NCI-H526 (cell line): ENCODE data around the gene PTPRG.
A peak's percentile ranks its signal among the peaks of the same experiment; 100 is the strongest.

ENCODE experiments used
- DNase-seq, 2 experiments: peaks; one replicate each; lab custom pipeline; 2025; lab: John Stamatoyannopoulos, UW

Gene PTPRG

DNA sequence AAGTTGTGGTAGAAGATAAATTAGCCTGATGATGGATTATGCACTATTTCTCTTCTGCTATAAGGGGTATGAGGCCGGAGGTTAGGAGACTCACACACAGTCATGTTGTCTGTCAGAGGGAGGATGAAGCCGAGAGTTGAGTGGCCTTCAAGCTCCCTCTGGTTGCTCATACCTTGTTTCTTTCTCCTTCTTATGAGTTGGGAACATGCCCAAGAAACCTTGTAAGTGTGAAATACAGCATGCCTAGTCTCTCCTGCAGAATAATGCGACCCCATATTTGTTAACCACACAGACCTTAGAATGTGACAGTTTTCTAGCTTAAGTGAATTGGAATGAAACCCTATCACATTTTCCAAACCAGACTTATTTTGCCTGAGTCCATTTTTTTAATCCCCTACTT, 366.7 kb downstream of the PTPRG start:
- no peak for DNase-seq

DNA sequence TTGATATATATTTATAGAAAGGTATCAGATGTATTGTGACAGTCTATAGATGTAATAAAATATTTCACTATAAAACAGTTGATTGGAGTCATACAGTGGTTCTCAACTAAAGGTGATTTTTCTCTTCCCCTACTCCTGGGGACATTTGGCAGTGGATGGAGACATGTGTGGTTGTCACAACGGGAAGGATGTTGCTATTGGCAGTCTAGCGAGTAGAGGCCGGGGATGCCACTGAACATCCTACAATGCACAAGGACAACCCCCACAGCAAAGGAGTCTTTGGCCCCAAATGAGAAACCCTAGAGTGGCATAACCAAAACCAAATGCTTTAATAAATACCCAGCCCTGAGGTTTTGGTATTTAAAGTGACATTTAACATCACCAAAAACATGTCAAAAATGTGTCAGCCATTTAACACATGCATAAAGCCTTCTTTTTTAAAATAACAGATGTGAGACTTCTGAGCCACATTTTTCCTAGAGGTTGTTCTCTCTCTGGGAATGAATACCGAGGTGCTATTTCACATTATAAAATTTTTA, 367.5 kb downstream of the PTPRG start:
- DNase-seq = no peak

GRCh38 chr3:61929617-61930016, 368.2 kb downstream of the PTPRG start:
- no peak for DNase-seq

- DNase-seq = no peak
These were observed 371.1 kb downstream of the PTPRG start for GRCh38 chr3:61932499-61932898.

DNA sequence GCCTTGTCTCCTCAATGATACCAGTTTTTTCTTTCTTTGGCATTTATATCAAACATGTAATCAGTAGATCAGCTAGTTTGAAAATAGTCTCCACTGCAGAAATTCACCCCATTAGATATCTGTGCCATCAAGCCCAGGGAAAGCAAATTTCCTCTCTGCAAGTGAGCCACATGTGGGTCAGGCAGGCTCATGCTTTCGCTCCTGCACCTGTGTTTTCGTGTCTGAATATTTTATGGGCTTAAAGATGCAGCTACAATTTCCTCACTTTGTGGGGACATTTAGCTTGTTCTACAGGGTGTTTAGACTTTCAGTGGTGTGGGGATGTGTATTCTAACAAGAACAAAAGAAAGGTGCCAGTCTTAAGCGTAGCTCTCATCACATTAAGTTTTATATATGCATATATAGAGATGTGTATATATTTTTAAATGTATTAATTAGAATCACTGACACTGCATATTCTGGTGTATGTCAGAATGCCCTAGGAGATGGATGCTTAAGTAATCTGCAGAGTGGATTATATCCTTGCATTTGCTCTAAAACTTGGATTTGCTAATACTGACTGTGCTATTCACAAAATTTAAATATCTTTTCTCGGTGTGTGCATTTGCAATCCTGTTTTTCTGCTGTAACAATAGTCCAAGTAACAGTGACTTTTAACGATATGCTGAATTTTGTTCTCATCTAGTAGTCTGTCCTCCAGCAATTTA, 372.6 kb downstream of the PTPRG start:
- DNase-seq = no peak

DNA sequence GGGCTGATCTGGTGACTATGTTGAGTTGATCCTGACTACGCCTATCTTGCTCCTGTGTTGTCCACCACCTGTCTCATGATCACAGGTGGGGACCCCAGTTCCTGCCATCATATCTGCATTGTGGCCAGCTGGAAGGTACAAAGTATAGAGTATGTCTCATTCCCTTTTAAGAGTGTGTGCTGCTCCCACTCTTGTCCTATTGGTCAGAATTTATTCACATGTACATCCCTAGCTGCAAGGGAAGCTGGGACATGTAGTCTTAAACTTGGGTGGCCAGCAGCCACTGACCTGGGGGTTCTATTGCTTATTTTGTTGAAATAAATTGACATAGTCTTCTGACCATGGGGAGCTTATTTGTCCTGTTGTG, 373.1 kb downstream of the PTPRG start:
- no peak for DNase-seq

DNA sequence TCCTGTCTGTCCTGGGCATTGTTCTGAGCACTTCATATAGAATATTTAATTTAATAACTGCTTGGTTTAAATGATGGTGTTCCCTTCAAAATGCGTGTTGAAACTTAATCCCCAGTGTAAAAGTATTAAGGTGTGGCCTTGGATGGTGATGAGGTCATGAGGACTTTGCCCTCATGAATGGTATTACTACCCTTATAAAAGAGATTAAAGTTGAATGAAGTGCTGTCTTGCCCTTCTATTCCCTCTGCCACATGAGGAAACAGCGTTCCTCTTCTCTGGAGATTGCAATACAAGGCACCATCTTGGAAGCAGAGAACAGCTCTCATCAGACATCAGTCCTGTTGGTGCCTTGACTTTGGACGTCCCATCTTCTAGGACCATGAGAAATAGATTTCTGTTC, 374.4 kb downstream of the PTPRG start:
- no peak for DNase-seq

GRCh38 chr3:61936344-61936937, 375.1 kb downstream of the PTPRG start:
- DNase-seq = peak in 1 of 2 experiments; percentile 20

GRCh38 chr3:61937477-61937876, 376.1 kb downstream of the PTPRG start:
- DNase-seq = no peak

GRCh38 chr3:61938878-61939549, 377.6 kb downstream of the PTPRG start:
- DNase-seq = no peak

GRCh38 chr3:61940236-61940635, 378.9 kb downstream of the PTPRG start:
- DNase-seq = no peak

- no peak for DNase-seq
These were observed 382.6 kb downstream of the PTPRG start for GRCh38 chr3:61943975-61944374.

- no peak for DNase-seq
These were observed 383.4 kb downstream of the PTPRG start for GRCh38 chr3:61944726-61945125.

GRCh38 chr3:61945657-61946056, 384.3 kb downstream of the PTPRG start:
- DNase-seq = no peak

DNA sequence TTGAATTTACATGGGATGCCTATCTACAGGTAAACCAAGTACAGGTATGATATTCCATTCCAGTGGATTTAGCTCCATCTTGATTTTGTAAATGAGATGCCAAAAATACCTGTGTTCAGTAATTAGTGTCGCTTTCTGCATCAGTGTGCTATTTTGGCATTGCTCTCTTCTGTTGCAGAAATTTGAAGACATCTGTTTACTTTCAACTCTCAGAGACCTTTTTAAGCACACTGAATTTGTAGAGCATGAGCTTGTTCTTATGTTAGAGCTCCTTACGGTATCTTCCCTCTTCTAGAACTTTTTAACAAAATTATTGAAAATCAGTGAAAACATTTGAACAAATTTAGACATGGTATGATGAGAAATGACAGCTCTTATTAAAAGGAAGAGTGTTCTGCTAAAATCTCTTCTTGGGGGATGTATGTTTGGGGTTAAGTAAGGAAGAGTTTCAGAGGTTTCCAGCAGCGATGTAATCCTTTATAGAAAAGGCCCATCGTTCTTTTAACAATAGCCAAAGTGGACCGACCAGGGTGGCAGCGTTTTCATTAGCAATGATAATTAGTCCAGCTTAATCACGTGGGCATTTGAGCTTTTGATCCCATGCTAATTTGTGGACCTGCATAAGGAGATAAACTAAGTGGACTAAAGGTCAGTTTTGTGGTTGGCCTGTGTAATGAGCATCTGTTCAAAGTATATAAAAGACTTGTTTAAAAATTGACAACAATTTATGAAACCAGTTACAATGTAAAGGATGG, 385.4 kb downstream of the PTPRG start:
- no peak for DNase-seq

- no peak for DNase-seq
These were observed 386.1 kb downstream of the PTPRG start for GRCh38 chr3:61947456-61947855.

GRCh38 chr3:61948699-61949305, 387.4 kb downstream of the PTPRG start:
- DNase-seq = no peak

GRCh38 chr3:61954097-61954540, 392.7 kb downstream of the PTPRG start:
- DNase-seq = no peak

DNA sequence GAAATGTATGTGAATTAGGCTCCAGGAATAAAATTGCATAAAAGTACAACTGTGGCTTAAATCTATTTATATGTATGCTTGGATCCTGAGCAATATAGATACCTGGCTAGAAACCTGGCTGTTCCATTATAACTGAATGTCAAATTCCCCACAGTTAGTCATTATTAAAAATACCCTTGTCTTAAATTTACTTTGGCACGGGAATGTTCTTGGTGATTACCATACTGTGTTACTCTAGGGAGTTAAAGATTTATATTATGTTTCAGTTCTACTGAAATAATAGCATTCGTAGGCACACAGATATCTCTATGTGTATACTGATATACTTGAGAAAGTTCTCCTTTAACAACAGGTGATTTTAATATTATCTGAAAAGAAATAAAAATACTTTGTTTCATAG, 394.1 kb downstream of the PTPRG start:
- no peak for DNase-seq

GRCh38 chr3:61956236-61956635, 394.9 kb downstream of the PTPRG start:
- DNase-seq = no peak

DNA sequence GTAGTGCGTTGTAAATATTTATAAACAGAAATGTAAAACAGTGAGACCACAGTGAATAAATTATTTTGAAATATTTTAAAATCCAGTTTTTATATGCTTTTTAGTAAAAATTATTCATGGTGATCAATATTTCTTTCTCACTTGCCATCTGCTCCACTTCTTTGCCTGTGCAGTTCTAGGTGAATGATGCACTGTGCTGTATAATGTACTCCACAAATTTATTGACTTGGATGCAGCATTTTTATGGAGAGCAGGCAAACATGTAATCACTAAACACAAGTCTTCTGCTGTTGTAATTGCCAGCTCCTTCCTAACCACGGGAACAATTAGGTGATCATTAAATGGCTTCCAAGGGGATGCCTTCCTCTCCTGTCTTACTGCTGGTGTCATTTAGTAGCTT, 395.9 kb downstream of the PTPRG start:
- no peak for DNase-seq

DNA sequence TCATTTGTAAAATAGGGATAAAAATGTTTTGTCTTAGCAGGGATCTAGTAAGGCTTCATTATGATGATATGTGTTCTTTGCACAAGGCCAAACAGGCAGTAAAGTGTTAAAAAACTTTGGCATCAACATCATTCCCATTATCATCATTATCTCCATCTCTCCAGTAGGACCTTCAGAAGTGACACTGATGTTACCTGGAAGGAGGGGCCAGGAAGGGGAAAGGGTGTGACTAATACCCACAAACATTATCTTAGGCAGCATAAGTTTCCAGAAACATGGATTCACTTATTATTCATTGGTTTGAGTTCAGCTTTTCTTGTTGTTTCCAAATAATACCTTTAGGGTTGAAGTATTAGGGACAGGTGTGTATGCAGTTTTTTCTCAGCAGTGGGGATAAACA, 399.6 kb downstream of the PTPRG start:
- no peak for DNase-seq
